Measurements from ENCODE around the gene GALK2. TPM values are rescaled to one million over a fixed set of nuclear protein-coding genes. Genes with fewer than 3 reads are reported as not detected.

Gene GALK2
- total RNA-seq, 6 experiments from 2014 or later, result 22.5 to 35.4 (median 29.4) TPM

- no peak for DNase-seq
- Histone ChIP-seq H3K27ac (no peak overlapping the region), H3K4me3 (no peak overlapping the region), H3K36me3 (peaks cover 0 to 27% (median 9%) of the 10 kb centered on the region in 4 donors), H3K27me3 (no peaks in the 10 kb centered on the region), H3K9me3 (peaks cover 0 to 2% (median 0%) of the 10 kb centered on the region in 4 donors), H3K4me1 (no peaks in the 10 kb centered on the region)
- no peak for ATAC-seq
- no peak for TF ChIP-seq POLR2A (IDR thresholded peaks at IDR 0.05)
- no peak for TF ChIP-seq CTCF (IDR thresholded peaks at IDR 0.05)
- 45% methylated on average over 2 of the region's 2 CpGs for WGBS (ENCODE audit: insufficient coverage, low coverage, low lambda C conversion rate, missing lambda C conversion rate)
- intact Hi-C loops (cut with DNase I), result no loop called here
Measured at GRCh38 chr15:49124371-49124770, 45.7 kb upstream of the GALK2 start.

- TF ChIP-seq CTCF (IDR thresholded peaks at IDR 0.05) (no peak), POLR2A (IDR thresholded peaks at IDR 0.05) (no peak)
- Histone ChIP-seq H3K36me3 (peaks cover 0 to 79% (median 18%) of the 10 kb centered on the region in 4 donors), H3K27ac (no peak overlapping the region), H3K4me1 (no peaks in the 10 kb centered on the region), H3K9me3 (peaks cover 0 to 2% (median 0%) of the 10 kb centered on the region in 4 donors), H3K27me3 (no peaks in the 10 kb centered on the region), H3K4me3 (no peak overlapping the region)
- DNase-seq (no peak), ATAC-seq (no peak)
- 78% methylated on average over 1 of the region's 3 CpGs for WGBS (ENCODE audit: insufficient coverage, low coverage, low lambda C conversion rate, missing lambda C conversion rate)
- intact Hi-C loops (cut with DNase I), result no loop called here
Measured at GRCh38 chr15:49131403-49131802, 38.6 kb upstream of the GALK2 start.

GRCh38 chr15:49134683-49135341 is 35.2 kb upstream of the GALK2 start:
- intact Hi-C loops (cut with DNase I), result no loop called here
- Histone ChIP-seq H3K27ac (no peak overlapping the region), H3K4me1 (no peaks in the 10 kb centered on the region), H3K4me3 (no peak overlapping the region), H3K36me3 (peaks cover 0 to 82% (median 18%) of the 10 kb centered on the region in 4 donors), H3K9me3 (no peaks in the 10 kb centered on the region), H3K27me3 (no peaks in the 10 kb centered on the region)
- no peak for TF ChIP-seq CTCF (IDR thresholded peaks at IDR 0.05)
- TF ChIP-seq POLR2A (IDR thresholded peaks at IDR 0.05), result no peak
- no peak for DNase-seq
- ATAC-seq, result no peak
- 64% methylated on average over 5 of the region's 5 CpGs for WGBS (ENCODE audit: insufficient coverage, low coverage, low lambda C conversion rate, missing lambda C conversion rate)

- Histone ChIP-seq H3K4me3 (no peak overlapping the region), H3K27ac (no peak overlapping the region), H3K4me1 (no peaks in the 10 kb centered on the region), H3K9me3 (no peaks in the 10 kb centered on the region), H3K27me3 (no peaks in the 10 kb centered on the region), H3K36me3 (peaks cover 0 to 81% (median 17%) of the 10 kb centered on the region in 4 donors)
- no peak for TF ChIP-seq CTCF (IDR thresholded peaks at IDR 0.05)
- TF ChIP-seq POLR2A (IDR thresholded peaks at IDR 0.05), result no peak
- ATAC-seq (no peak), DNase-seq (no peak)
- intact Hi-C loops (cut with DNase I), result no loop called here
- WGBS (ENCODE audit: insufficient coverage, low coverage, low lambda C conversion rate, missing lambda C conversion rate), result 34% methylated on average over 2 of the region's 2 CpGs
Measured at GRCh38 chr15:49135342-49135857, 34.6 kb upstream of the GALK2 start.

Data from right lobe of liver (tissue), 6 donors.